Activated CD8-positive, alpha-beta memory T cell treated with anti-CD3 and anti-CD28 coated beads for 4 hours (primary cell): Measurements from ENCODE around the gene KRTAP5-2.
"Not testable (repeated sequence)": the region's sequence is repeated elsewhere in the genome, so short reads cannot be mapped to it uniquely, and the experiment has no call there.

Experiments
- DNase-seq, 2 donors: peaks; one replicate each; pipeline ENCODE4 v3.0.0-alpha.2; 2020; ENCODE audit warnings: low read depth in 2 of 2

KRTAP5-2 gene, protein sequence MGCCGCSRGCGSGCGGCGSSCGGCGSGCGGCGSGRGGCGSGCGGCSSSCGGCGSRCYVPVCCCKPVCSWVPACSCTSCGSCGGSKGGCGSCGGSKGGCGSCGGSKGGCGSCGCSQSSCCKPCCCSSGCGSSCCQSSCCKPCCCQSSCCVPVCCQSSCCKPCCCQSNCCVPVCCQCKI

DNA sequence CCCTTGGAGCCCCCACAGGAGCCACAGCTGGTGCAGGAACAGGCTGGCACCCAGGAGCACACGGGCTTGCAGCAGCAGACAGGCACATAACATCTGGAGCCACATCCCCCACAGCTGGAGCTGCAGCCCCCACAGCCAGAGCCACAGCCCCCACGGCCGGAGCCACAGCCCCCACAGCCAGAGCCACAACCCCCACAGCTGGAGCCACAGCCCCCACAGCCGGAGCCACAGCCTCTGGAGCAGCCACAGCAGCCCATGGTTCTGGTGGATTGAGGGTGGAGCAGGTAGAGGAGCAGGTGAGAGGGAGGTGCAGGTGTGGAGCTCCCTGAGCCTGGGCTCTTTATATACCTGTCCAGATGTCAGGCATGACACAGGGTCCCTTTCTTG, at the start of gene KRTAP5-2:
Gene KRTAP5-2 (minus strand): TSS at position 301 of the 387 bp plus-strand sequence. CDS start 44 bp downstream, at position 257.
- no peak for DNase-seq

GRCh38 chr11:1646540-1646939, 48.4 kb upstream of the KRTAP5-2 start:
- not testable (repeated sequence) for DNase-seq

GRCh38 chr11:1645357-1645821, 47.3 kb upstream of the KRTAP5-2 start:
- no peak for DNase-seq

DNA sequence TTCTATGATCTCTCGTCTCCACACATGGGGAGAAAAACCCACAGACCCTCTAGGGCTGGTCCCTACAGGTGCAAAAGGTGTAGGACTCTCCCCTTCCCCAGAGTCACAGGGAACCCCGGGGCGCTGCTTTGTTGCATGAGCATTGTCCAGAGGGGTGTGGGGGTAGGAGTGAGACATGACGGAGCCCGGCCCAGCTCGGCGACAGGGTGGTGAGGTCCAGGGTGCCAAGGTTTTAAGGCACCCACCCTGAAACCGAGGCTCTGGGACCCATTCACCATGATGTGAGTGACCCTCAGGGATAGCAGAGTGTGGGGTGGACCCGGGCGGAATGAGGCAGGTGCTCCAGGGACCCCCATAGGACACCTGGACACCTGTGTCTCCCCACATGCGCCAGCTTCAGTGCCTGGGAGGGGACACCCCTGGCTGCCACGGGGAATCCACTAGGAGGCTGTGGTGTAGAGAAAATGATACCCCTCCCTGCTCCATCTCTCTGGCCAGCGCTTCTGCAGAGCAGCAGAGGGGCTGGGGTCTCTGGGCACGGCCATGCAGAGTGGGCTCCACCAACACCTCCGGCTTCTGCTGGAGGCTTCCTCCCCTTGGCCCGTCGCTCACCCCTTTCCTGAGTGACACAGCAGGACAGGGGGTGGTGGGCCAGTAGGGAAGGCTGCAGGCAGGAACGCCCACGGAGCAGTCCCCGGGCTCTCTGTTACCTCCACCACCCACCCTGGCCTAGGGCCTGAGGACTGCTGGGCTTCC, 46.7 kb upstream of the KRTAP5-2 start:
- DNase-seq: no peak

- no peak for DNase-seq
Measured at GRCh38 chr11:1643146-1643690, 45.1 kb upstream of the KRTAP5-2 start.

DNA sequence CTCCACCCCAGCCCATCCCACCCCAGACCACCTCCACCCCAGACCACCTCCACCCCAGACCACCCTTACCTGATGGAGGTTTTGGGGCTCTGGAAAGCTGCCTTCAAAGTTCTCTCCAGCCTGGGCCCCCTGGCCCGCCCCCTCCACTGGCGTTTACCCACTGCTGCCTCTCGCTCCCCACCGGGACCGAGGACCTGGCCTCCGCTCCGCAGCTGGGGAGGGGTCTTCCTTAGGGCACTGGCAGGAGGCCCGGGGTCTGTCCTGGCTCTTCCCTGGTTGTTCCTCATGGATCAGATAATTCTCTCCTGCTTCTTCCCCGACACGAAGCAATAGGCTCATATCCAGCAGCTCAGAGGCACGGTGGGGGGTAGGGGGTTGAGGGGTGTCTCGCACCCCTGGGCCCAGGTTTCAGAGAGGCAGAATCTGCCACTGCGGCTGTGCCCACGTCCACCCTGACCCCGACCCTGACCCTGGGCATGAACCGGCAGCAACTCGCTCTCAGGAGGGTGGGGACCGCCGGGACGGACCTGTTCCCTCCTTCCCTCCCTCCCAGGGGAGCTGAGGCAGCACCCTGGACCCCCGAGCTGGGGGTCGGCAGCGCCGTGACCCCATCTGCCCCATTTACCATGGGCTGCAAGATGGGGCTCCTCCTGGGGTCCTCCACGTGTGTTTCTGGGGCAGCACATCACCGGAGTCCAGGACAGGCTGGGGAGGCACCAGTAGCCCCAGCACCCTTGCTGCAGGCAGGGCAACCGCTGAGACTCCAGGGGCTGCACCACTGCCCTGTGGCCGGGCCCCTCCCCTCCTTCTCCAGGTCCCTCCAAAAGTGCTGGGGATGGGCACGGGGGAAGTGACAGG, 44.4 kb upstream of the KRTAP5-2 start:
- DNase-seq: no peak

DNA sequence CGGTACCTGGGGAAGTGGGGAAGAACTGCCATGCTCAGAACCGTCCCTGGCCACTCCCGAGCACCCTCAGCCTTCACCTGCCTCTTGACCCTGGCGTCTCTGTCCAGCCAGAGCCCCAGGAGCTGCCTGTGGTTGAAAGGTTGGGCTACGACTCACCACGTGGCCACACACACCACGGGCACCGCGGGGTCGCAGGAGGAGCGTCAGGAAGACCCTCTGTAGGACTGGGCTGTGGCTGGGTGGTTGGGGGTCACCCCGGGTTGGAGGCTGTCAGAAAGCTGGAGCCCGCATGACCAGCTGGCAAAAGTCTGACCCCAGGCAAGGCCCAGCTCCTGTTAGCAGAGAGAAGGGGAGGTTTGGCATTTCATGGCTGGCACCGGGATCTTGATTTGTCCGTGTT, 43.0 kb upstream of the KRTAP5-2 start:
- DNase-seq: no peak

- DNase-seq: no peak
Measured at GRCh38 chr11:1640076-1640946, 42.2 kb upstream of the KRTAP5-2 start.

DNA sequence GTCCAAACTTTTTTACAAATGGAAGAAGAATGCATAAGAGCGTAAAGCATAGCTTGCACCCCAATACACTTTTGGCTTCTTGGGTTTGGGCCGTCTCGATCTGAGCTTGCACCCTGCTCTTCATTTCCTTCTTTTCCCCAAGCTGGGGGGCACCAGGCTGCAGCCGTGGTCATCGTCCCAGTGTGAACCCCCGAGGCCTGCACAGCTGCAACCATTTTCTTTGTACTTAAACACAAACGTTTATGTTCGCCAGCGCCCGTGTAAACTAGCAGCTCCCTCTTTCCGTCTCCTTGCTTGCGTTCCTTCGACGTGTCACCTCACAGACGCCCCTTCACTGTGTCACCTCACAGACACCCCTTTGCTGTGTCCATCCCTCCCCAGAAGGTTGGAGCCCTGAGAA, 41.6 kb upstream of the KRTAP5-2 start:
- DNase-seq: no peak

DNA sequence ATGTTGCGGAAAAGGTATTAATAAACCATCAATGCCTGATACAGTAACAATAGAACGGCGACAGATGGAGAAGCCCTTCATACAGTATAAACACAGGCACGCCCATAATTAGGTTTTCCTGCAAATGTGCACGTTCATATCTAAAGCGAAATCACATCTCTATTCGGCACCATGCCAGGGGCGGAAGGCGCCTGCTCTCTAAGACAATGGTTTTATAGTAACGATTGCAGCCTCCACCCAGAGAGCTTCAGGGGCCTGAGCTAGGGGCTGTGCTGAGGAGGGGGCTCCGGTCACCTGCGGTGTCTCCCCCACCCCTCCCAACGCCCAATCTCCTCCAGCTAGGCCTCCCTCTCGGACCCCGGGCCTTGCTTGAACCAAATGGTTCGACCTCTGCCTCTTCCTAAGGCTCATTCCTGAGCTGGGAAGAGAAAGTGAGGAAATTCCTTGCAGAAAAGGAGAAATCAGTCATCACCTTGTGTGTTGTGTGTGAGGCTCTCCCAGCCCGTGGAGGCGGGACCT, 41.1 kb upstream of the KRTAP5-2 start:
- DNase-seq: no peak

DNA sequence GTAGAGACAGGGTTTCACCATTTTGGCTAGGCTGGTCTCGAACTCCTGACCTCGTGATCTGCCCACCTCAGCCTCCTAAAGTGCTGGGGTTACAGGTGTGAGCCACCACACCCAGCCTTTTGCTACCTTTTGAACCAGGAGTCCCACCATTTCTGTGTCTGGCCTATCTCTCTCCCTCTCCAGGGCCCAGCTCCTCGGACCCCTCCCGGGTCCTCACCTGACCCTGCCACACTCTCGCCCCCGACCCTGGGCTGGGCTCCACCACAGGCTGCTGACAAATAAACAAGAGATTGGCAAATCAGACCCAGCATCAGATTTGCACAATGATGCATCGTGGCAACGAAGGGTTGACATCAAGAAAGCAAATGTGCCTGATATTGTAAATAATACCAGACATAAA, 40.2 kb upstream of the KRTAP5-2 start:
- DNase-seq: no peak

GRCh38 chr11:1637628-1638027, 39.5 kb upstream of the KRTAP5-2 start:
- DNase-seq: no peak

DNA sequence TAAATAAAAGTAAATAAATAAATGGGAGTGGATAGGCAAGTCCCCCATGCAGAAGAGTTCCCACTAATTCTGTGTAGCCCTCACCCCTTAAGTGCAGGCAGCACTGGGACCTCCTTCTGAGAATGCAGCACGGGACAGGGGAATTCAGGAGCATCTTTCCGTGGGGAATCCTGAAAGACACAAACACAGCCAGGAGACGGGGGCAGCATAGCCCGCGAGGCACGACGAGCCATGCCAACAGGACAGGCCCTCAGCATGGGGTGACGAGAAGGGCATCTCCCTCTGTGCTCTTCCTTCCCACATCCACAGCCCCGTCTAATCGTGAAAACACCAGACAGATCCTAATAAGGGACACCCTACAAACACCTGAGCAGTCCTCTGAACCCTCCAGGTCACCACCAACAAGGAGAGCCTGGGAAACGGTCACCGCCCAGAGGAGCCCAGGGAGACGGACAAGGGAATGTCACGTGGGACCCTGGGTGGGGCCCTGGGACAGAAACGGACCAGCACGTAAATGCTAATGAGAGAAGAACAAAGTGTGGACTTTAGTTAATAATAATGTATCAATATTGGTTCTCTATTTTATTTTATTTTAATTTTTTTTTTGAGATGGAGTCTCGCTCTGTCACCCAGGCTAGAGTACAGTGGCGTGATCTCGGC, 38.3 kb upstream of the KRTAP5-2 start:
- DNase-seq: no peak

DNA sequence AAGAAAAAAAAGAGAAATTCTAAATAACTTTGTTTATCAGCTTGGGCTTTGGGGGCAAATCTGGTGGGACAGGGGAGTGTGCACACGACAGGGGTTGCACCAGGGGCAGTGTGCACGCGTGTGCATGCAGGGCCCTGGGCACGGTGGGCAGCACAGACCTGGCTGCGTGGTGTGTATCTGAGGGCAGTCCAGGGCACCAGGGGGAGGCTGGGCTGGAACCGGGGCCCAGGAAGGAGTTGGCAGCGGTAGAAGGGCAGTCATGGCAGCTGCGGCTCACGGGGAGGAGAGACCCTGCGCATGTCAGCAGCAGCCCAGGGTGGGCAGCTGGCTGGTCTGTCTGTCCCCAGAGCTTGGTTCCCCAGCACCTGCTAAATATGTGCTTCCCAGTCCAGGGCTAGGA, 35.8 kb upstream of the KRTAP5-2 start:
- no peak for DNase-seq

DNA sequence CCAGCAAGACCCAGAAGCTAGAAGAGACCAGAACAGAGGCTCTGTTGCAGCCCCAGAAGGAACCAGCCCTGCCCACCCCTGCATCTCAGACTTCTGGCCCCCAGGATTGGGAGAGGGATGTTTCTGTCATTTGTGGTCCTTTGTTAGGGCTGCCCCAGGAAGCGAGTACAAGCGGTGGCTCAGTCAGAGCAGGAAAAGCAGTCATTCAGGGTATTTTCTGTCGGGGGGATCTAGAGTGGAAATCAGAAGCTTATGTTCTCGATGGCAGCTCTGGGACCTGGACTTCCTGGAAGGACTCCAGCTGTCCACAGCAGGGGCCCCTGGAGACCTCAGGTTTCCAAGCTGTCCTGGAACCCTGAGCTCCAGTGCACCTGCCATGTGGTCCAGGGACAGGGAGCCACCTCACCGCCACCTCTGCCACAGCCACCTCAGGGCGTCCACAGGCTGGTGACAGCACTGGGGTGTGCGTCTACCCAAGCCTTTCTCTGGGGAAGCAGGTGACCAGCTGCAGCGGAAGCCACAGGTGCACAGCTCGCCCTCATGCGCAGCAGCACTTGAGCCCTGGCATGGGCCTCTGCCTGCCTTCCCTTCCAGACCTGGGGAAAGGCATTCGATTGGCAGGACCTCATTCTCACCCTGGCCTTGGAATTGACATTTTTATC, 34.1 kb upstream of the KRTAP5-2 start:
- no peak for DNase-seq

DNA sequence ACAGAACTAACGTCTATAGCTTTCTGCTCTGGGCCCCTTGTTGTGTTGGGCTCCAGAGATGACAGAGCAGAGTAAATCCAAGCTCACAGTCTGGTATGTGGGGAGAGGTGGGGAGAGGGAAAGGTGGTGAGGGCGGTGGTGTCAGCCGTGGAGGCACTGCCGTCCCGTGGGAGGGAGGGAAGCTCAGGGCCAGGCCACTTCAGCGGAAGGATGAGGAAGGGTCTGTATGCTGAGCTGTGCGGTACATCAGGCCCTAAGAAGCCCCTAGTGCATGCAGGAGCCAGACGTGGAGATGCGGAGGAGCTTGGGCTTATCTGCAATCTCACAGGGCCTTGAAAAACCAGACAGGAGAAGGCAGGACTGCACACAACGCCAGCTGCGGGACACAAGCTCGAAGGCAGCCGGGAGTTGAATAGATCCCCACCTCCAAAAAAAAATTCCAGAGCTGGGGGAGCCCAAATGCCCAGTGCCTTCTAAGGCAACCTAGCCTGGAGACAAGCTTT, 33.0 kb upstream of the KRTAP5-2 start:
- no peak for DNase-seq

GRCh38 chr11:1630271-1630670, 32.2 kb upstream of the KRTAP5-2 start:
- DNase-seq: no peak

DNA sequence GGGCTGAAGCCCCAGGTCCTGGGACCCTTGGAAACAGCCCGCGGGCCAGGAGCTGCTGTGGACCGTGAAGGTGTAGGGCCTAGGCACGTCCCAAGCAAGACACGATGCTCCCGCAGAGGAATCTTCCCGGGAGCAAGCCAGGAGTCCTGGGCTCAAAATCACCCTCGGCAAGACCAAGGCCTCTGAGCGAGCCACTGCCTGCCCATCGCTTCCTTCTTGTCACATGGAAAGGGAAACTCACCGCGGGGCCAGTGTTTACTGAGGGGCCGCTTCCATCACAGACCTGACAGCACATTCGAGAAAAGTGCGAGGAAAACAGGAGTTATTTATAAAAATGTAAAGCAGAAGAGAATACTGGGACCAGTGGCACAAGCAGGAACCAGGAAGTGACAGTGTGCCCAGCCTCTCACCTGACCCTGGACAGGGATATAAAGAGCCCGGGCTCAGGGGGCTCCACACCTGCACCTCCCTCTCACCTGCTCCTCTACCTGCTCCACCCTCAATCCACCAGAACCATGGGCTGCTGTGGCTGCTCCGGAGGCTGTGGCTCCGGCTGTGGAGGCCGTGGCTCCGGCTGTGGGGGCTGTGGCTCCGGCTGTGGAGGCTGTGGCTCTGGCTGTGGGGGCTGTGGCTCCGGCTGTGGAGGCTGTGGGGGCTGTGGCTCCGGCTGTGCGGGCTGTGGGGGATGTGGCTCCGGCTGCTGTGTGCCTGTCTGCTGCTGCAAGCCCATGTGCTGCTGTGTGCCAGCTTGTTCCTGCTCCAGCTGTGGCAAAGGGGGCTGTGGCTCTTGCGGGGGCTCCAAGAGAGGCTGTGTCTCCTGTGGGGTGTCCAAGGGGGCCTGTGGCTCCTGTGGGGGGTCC, 31.5 kb upstream of the KRTAP5-2 start, which contains the start of gene KRTAP5-5:
Gene KRTAP5-5 (plus strand): TSS at position 450 of the 860 bp plus-strand sequence. CDS start 66 bp downstream, at position 516.
- DNase-seq: no peak
